Measurements from ENCODE around the gene DRAXIN.

Gene DRAXIN

DNA sequence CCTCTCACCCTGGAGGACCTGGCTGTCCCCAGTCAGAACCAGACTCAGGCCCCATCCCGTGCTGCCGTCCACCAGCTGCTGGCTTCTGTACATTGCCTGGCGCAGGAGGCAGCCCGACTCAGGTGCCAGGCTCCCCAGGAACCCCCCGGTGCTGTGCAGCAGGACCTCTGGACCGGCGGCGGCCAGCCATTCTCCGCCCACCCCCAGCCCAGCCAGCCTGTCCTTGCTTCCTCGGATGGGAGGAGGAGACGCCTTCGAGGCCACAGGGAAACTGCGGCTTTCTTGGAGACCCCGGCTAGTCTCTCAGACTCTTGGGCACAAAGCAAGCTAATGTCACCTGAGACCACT is 74.9 kb downstream of the DRAXIN start:
- DNase-seq = no peak

DNA sequence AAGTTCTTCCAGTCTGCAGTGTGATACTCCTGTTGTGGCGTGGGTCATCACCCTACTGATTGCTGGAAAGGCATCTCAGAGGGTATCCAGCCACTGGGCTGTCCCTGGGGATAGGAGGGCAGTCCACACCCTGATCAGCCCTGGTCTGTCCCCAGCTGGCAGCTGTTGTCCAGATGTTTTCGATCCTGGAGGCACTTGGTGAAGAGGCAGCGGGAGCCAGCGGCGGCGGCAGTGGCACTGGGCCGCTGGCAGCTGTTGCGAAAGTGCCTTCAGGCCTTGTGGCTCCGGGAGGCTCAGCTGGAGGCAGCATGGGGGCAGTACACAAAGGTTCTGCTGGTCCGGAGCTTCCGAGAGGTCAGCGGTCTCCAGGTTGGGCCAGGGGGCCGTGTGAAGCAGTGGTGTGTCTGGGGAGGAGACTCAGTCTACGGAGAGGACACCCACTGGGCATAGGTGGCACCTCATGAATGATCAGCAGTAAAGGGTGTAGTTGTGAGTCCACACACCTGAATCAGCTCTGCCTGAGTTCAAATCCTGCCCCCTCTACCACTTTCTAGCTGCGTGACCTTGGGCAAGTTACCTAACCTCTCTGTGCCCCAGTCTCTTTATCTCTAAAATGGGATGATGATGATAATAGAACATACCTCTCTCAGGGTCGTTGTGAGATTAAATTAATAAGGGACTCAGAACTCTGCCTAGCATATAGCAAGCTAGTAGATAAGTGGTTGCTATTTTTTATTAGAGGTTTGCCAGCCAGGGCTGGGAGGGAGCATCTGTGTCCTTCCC is 76.6 kb downstream of the DRAXIN start:
- no peak for DNase-seq

DNA sequence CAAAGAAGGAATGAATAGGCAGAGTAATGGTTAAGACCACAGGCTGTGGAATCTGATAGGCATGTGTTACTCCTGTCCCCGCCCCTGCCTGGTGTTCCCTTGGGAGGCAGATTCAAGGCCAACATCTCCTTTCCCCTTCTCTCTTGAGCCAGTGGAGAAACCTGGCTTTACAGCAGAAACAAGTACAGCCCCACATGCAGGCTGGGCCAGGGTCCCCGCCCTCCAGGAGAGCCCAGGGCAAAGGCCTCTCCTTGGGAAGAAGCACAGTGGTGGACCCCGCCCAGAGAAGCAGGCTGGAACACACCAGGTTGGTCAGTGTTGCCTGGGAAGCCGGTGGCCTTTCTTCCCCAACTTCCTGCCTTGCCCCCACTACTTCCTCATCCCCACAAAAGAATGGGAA is 77.3 kb downstream of the DRAXIN start:
- DNase-seq = no peak

DNA sequence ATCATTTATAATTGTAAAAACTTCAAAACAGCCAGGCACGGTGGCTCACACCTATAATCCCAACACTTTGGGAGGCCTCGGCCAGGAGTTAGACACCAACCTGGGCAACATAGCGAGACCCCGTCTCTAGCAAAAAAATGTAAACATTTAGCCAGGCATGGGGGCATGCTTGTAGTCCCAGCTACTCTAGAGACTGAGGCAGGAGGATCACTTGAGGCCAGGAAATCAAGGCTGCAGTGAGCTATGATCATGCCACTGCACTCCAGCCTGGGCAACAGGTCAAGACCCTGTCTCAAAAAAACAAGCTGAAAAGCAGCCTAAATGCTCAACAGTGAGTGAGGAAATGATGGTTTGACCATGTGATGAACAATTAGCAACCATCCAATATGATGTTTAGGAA is 77.8 kb downstream of the DRAXIN start:
- DNase-seq = no peak

DNA sequence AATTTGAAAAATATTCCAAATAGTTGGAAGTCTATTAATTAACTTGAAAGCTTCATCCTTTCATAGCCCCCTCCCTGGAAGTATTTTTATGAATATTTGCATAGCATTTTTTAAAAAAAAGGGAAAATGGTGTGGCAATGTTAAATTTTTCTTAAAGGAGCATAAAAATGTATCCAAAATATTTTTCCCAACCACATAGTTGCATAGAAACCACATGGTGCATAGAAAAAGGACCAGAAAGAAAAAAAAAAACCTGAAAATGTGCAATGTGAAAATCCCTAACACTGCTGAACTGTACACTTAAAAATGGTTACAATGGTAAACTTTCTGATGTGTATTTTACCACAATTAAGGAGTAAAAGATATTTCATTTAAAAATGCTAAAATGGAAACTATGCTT is 78.5 kb downstream of the DRAXIN start:
- no peak for DNase-seq

DNA sequence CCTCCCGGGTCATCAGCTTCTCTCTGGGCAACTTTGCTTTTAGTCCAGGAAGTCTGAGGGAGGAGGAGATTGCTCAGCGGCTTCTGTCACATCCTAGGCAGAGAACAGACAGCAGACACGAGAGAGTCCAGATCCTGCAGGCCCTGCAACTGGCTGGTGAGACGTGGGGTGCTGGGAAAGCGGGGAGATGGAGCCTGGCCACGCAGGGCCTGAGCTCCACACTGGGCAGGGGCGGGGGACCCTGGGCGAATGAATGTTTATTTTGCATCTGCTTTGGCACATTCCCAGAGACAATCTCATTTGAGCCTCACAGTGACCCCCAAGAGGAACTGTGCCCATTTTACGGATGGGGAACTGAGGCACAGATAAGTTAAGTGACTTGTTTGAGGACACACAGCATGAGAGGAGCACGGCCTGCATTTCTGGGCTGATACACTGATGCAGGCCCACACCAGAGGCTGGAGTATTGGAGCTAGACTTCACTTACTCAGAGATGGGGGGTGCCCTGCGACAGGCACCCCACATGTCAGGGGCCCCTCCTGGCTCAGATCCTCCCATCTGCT is 80.1 kb downstream of the DRAXIN start:
- DNase-seq = no peak

DNA sequence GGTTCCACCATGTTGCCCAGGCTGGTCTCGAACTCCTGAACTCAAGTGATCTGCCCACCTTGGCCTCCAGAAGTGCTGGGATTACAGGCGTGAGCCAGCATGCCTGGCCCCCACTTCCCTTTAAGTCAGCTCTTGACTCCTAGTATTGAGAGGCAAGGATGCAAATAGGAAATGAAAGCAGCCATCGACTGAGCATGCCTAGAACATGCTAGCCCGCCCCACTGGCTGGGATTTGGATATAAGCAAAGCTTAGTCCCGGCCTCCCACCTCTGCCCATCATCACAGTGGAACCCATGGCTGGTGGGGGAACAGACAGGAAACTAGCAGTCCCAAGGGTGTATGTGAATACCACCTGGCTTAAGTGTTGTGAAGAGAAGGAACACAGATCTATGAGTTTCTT is 80.9 kb downstream of the DRAXIN start:
- DNase-seq = no peak

DNA sequence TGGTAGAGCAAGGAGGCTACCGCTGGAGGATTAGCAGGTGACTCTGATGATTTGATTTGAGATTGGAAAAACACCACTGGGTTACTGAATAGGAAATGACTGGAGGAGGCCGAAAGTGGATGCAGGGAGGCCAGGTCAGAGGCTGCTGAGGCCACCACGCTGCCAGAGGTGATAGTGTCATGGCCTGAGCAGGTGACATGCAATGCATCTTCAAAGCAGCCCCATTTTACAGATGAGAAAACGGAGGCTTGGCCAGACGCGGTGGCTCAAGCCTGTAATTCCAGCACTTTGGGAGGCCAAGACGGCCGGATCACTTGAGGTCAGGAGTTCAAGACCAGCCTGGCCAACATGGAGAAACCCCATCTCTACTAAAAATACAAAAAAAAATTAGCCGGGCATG is 83.2 kb downstream of the DRAXIN start:
- no peak for DNase-seq
